GM12892 (cell line): Measurements from ENCODE around the gene KRTAP2-2.

Experiments
- POLR2A ChIP-seq: IDR thresholded peaks from 2 replicates; pipeline ENCODE4 v1.6.1; 2011; ENCODE audit warnings: low read depth, low read length, control low read depth
- POLR2AphosphoS5 ChIP-seq: IDR thresholded peaks from 2 replicates; pipeline ENCODE4 v1.6.1; 2011; ENCODE audit warnings: low read depth, low read length, control low read depth

DNA sequence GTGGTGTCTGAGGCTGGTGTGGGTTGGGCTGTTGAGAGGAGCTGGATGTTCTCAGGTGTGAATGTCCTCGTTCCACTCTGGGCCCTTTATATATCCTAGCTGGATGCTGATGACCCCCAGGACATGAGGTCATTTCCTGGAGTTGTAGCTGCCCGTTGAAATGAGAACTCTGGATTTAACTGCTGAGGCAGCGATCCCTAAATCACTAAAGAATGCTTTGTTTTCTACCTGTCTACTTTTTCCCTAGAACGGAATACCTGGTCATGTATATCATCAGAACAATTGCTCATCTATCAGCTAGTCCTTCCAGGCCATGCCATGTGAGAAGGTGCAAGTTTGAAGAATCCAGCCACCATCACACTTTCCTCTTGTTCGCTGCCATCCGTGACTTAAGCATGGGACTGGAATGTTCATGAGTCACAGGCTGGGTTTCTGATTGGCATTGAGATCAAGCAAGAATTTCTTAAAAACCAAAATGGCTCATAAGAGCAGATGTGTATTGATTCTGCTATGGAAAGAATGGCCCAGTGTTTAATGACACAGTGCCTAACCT, 5.1 kb upstream of the KRTAP2-2 start, which contains the start of gene KRTAP2-3:
- no peak for TF ChIP-seq POLR2A
- no peak for TF ChIP-seq POLR2AphosphoS5
